NCI-H524 (cell line): ENCODE measurements around the gene IGF1R.

Experiments
- DNase-seq, 2 experiments: peaks; one replicate each; lab custom pipeline; 2025; lab: John Stamatoyannopoulos, UW

Gene IGF1R

GRCh38 chr15:98826658-98827057, 178.3 kb downstream of the IGF1R start:
- DNase-seq: no peak

- no peak for DNase-seq
These were observed 178.9 kb downstream of the IGF1R start for GRCh38 chr15:98827217-98827616.

GRCh38 chr15:98830034-98830634, 181.8 kb downstream of the IGF1R start:
- no peak for DNase-seq

- DNase-seq: no peak
These were observed 186.6 kb downstream of the IGF1R start for GRCh38 chr15:98834976-98835375.

GRCh38 chr15:98835876-98836275, 187.5 kb downstream of the IGF1R start:
- no peak for DNase-seq

- no peak for DNase-seq
These were observed 190.3 kb downstream of the IGF1R start for GRCh38 chr15:98838387-98839259.

GRCh38 chr15:98840053-98840452, 191.7 kb downstream of the IGF1R start:
- DNase-seq: no peak

- DNase-seq: no peak
These were observed 193.2 kb downstream of the IGF1R start for GRCh38 chr15:98841419-98841970.

- DNase-seq: no peak
These were observed 194.0 kb downstream of the IGF1R start for GRCh38 chr15:98842192-98842972.

- DNase-seq: no peak
These were observed 194.6 kb downstream of the IGF1R start for GRCh38 chr15:98842973-98843285.

GRCh38 chr15:98843844-98844243, 195.5 kb downstream of the IGF1R start:
- no peak for DNase-seq

GRCh38 chr15:98844261-98844660, 195.9 kb downstream of the IGF1R start:
- no peak for DNase-seq

- DNase-seq: no peak
These were observed 197.0 kb downstream of the IGF1R start for GRCh38 chr15:98845138-98845884.

- DNase-seq: peak; percentile 78 to 93
These were observed 202.7 kb downstream of the IGF1R start for GRCh38 chr15:98850961-98851572.

GRCh38 chr15:98853161-98853560, 204.8 kb downstream of the IGF1R start:
- DNase-seq: peak; percentile 91 to 92

- no peak for DNase-seq
These were observed 205.5 kb downstream of the IGF1R start for GRCh38 chr15:98853617-98854420.

- no peak for DNase-seq
These were observed 206.2 kb downstream of the IGF1R start for GRCh38 chr15:98854496-98854895.

GRCh38 chr15:98855067-98855814, 206.9 kb downstream of the IGF1R start:
- no peak for DNase-seq

GRCh38 chr15:98855815-98856531, 207.6 kb downstream of the IGF1R start:
- DNase-seq: peak in 1 of 2 experiments; percentile 20
